Esophagus squamous epithelium (tissue), 5 donors: ENCODE results near the gene CLDN5. TPM values are rescaled to one million over a fixed set of nuclear protein-coding genes. Genes with fewer than 3 reads are reported as not detected.
A peak's percentile ranks its signal among the peaks of the same experiment; 100 is the strongest.

Experiments used
- DNase-seq: peaks from one replicate; lab custom pipeline; 2025; lab: John Stamatoyannopoulos, UW
- H3K27ac ChIP-seq, 4 donors: fragments of 200-600 bp; sonication (generic); one replicate each; pipeline ENCODE4 v1.5.1; 2016 to 2019; ENCODE audit warnings: mild to moderate bottlenecking in 1 of 4
- H3K27me3 ChIP-seq, 4 donors: fragments of 200-600 bp; sonication (generic); 1 replicate in 3 of 4; 2 replicates in 1 of 4; pipeline versions ENCODE4 v1.5.1 to v1.6.0; 2017 to 2021; ENCODE audit warnings: antibody characterized with exemption in 1 of 4
- H3K36me3 ChIP-seq, 3 donors: fragments of 200-600 bp; sonication (generic); one replicate each; pipeline ENCODE4 v1.5.1; 2016 to 2019
- H3K4me1 ChIP-seq, 3 donors: fragments of 200-600 bp; sonication (generic); one replicate each; pipeline ENCODE4 v1.5.1; 2017 to 2019
- H3K4me3 ChIP-seq, 4 donors: fragments of 200-600 bp; sonication (generic); 1 replicate in 3 of 4; 2 replicates in 1 of 4; pipeline ENCODE4 v1.5.1; 2016 to 2019; ENCODE audit warnings: mild to moderate bottlenecking in 2 of 4, moderate library complexity in 1 of 4
- H3K9me3 ChIP-seq, 3 donors: fragments of 200-600 bp; sonication (generic); one replicate each; pipeline ENCODE4 v1.5.1; 2016 to 2019
- POLR2A ChIP-seq, 4 donors: fragments of 450-650 bp; IDR thresholded peaks; one replicate each; pipeline ENCODE4 v1.6.1; 2017; ENCODE audit warnings: antibody characterized with exemption in 4 of 4, mild to moderate bottlenecking in 4 of 4, moderate library complexity in 3 of 4
- WGBS, 2 donors: methylation state at CpG; one replicate each; pipeline ENCODE4 v1.1.5; 2018; 5-methylcytosine and 5-hydroxymethylcytosine counted together
- intact Hi-C: fragments of 100-400 bp; cut with DNase I; formaldehyde crosslinking; loops from one replicate; pipeline ENCODE4 v1.15.0; 2022
- total RNA-seq, 4 donors: library from RNA; depleted of rRNA; stranded (reverse); fragments of >200 nt; gene quantifications; one replicate each; pipeline ENCODE4 v1.1.0, GENCODE V29; 2016
- TF ChIP-seq, protein P1 (sequence below), 6 experiments: fragments of 450-650 bp in 4 of 6; fragments of 200-600 bp in 2 of 6; sonication (generic) in 2 of 6; IDR thresholded peaks; one replicate each; pipeline ENCODE4 v1.5.1; 2016 to 2019; ENCODE audit warnings: antibody characterized with exemption in 6 of 6, mild to moderate bottlenecking in 4 of 6, moderate library complexity in 4 of 6
- donor health status: DM: yes; HTN: yes; CAD: no.

Gene CLDN5
- total RNA-seq, 4 donors from 2014 or later = 9.7 to 62.9 (median 23.0) TPM

DNA sequence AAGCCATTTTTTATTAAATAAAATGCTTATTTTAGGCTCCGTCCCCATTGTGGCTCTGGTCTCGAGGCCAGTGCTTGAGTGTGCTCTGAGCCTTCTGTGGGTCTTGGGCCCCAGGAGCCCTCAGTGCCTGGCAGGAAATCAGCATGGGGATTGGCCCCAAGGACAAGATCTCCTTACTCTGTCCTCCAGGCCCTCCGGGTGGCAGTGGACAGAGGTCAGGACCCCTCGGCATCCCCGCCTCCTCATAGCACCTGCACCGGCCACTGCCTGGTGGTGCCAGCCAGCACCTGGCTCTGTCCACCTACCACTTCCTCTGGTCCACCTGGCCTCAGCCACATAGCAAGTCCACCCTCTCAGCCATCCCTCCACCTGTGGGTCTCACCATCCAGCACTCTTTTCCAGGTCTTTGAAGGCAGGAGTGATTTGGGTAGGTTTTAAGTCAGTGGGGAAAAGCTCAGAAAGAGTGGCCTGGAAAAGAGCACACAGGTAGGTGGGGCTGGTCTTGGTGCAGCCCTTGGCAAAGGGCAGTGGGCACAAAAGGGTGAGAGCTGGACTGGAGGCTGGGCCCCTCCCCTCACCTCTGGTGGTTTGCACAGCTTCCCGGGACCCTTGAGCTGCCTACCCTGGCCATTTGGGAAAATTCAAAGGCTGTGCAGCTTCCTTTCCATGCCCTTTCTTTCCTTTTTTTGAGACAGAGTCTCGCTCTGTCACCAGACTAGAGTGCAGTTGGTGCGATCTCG lies 3.5 kb downstream of the CLDN5 start:
- intact Hi-C loops = no loop called here

GRCh38 chr22:19520007-19520406 lies 4.2 kb downstream of the CLDN5 start:
- intact Hi-C loops = no loop called here
- no peak for DNase-seq
- WGBS, 2 donors = 69 to 86% methylated on average over 1 to 5 of the region's 6 CpGs
- H3K36me3 ChIP-seq = no peaks in the 10 kb centered on the region
- H3K4me1 ChIP-seq = peaks cover 14 to 27% (median 17%) of the 10 kb centered on the region in 3 donors
- TF ChIP-seq POLR2A (IDR thresholded peaks at IDR 0.05) = no peak
- TF ChIP-seq, protein P1, sequence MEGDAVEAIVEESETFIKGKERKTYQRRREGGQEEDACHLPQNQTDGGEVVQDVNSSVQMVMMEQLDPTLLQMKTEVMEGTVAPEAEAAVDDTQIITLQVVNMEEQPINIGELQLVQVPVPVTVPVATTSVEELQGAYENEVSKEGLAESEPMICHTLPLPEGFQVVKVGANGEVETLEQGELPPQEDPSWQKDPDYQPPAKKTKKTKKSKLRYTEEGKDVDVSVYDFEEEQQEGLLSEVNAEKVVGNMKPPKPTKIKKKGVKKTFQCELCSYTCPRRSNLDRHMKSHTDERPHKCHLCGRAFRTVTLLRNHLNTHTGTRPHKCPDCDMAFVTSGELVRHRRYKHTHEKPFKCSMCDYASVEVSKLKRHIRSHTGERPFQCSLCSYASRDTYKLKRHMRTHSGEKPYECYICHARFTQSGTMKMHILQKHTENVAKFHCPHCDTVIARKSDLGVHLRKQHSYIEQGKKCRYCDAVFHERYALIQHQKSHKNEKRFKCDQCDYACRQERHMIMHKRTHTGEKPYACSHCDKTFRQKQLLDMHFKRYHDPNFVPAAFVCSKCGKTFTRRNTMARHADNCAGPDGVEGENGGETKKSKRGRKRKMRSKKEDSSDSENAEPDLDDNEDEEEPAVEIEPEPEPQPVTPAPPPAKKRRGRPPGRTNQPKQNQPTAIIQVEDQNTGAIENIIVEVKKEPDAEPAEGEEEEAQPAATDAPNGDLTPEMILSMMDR (IDR thresholded peaks at IDR 0.05) = no peak
- peaks cover 0 to 31% (median 5%) of the 10 kb centered on the region in 4 donors for H3K27me3 ChIP-seq
- H3K9me3 ChIP-seq = no peaks in the 10 kb centered on the region
- peak overlapping the region in 1 of 4 donors; percentile 14 for H3K27ac ChIP-seq
- peak overlapping the region in 1 of 4 donors; percentile 15 for H3K4me3 ChIP-seq

More for the DNA sequence above, 3.5 kb downstream of the CLDN5 start:
- Histone ChIP-seq H3K9me3 (no peaks in the 10 kb centered on the region), H3K27me3 (peaks cover 0 to 39% (median 5%) of the 10 kb centered on the region in 4 donors), H3K4me3 (peak overlapping the region in 3 of 4 donors; percentile 33 to 66 (median 48)), H3K4me1 (peaks cover 14 to 27% (median 17%) of the 10 kb centered on the region in 3 donors), H3K36me3 (no peaks in the 10 kb centered on the region), H3K27ac (peak overlapping the region in 2 of 4 donors; percentile 82 to 83)
- WGBS, 2 donors = 87 to 96% methylated on average over 8 to 10 of the region's 10 CpGs
- TF ChIP-seq, protein P1 (IDR thresholded peaks at IDR 0.05) = no peak
- TF ChIP-seq POLR2A (IDR thresholded peaks at IDR 0.05) = no peak
- no peak for DNase-seq

GRCh38 chr22:19519041-19519926 lies 4.9 kb downstream of the CLDN5 start:
- 92 to 94% methylated on average over 5 to 14 of the region's 17 CpGs for WGBS, 2 donors
- TF ChIP-seq, protein P1 (IDR thresholded peaks at IDR 0.05) = no peak
- TF ChIP-seq POLR2A (IDR thresholded peaks at IDR 0.05) = no peak
- intact Hi-C loops = loop anchor here (10.0 kb wide), 1 partner anchor 96 kb away; no protein-coding TSS in a partner anchor
- Histone ChIP-seq H3K4me1 (peaks cover 12 to 19% (median 12%) of the 10 kb centered on the region in 3 donors), H3K36me3 (no peaks in the 10 kb centered on the region), H3K27me3 (peaks cover 0 to 24% (median 3%) of the 10 kb centered on the region in 4 donors), H3K27ac (peak overlapping the region in 1 of 4 donors; percentile 14), H3K4me3 (peak overlapping the region in 1 of 4 donors; percentile 15), H3K9me3 (no peaks in the 10 kb centered on the region)
- DNase-seq = no peak

DNA sequence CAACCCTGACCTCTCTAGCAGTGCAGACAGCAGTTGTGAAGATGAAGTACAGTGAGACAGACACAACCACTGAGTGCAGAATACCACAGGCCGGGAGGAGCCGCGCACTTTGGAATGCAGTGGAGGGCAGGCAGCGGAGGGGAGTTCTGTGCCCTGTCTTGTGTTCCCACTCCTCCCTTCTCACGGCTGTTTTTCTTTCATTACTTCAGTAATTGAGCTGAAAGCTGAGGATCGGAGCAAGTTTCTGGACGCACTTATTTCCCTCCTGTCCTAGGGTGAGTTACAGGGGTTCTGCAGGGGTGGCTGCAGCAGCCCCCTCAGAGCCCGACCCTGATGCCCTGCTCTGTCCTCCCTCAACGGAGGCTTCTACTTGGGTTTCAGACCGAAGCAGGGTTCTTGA lies 5.6 kb downstream of the CLDN5 start:
- Histone ChIP-seq H3K27me3 (peaks cover 0 to 18% (median under 1%) of the 10 kb centered on the region in 4 donors), H3K36me3 (no peaks in the 10 kb centered on the region), H3K9me3 (no peaks in the 10 kb centered on the region), H3K4me3 (no peak overlapping the region), H3K27ac (no peak overlapping the region), H3K4me1 (peaks cover 6 to 13% (median 6%) of the 10 kb centered on the region in 3 donors)
- DNase-seq = no peak
- intact Hi-C loops = loop anchor here (10.0 kb wide), 1 partner anchor 96 kb away; no protein-coding TSS in a partner anchor
- no peak for TF ChIP-seq POLR2A (IDR thresholded peaks at IDR 0.05)
- TF ChIP-seq, protein P1 (IDR thresholded peaks at IDR 0.05) = no peak
- 71 to 94% methylated on average over 2 to 7 of the region's 10 CpGs for WGBS, 2 donors
